ENCODE data around the gene HNMT. TPM values are rescaled to one million over a fixed set of nuclear protein-coding genes. Genes with fewer than 3 reads are reported as not detected.

The HNMT gene
- total and polyA plus RNA-seq, 9 donors, result 56.3 to 140 (median 76.5) TPM

DNA sequence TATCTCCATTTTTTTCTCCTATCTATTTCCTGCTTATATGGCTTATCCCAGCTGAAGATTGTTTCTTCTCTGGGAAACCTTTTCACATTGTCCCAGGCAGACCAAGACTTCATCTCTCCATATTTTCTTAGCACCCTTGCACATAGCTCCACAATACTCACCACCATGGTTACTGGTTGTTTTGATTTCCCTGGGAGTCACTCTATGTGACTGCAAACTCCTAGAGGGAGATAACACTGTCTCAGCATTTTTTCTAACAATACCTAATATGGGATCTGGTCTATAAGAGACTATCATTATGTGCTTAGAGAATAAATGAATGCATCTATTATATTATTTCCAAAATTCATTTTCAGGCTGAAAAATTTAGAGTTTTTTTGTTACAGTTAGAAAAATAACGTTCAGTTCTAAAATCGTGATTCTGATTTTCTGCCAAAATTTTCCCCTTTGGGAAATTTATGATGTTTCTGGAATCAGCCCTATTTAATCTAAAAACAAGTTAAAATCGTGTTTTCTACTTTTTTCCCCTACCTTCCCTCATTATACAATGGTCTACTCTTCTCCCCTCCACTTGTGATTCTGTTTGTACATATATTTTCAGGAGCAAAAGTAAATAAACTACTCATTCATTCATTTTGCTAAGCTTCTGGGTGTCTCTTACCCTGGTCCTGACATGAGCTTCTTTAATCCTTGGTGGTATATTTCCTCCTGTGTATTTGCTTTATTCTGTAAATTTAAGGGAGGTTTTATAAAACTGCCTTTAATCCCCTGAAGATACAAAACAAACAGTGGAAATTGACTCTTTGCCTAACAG lies 95.4 kb downstream of the HNMT start:
- intact Hi-C loops (cut with DNase I), result no loop called here
- Histone ChIP-seq H3K9me3 (no peaks in the 10 kb centered on the region), H3K4me1 (ENCODE audit: insufficient read depth) (peaks cover 2% of the 10 kb centered on the region), H3K36me3 (no peaks in the 10 kb centered on the region), H3K4me3 (no peak overlapping the region), H3K27ac (no peak overlapping the region), H3K27me3 (no peaks in the 10 kb centered on the region)
- DNase-seq, result no peak
- TF ChIP-seq POLR2A (IDR thresholded peaks at IDR 0.05) (no peak), EP300 (IDR thresholded peaks at IDR 0.05) (no peak)
- TF ChIP-seq, protein P1, sequence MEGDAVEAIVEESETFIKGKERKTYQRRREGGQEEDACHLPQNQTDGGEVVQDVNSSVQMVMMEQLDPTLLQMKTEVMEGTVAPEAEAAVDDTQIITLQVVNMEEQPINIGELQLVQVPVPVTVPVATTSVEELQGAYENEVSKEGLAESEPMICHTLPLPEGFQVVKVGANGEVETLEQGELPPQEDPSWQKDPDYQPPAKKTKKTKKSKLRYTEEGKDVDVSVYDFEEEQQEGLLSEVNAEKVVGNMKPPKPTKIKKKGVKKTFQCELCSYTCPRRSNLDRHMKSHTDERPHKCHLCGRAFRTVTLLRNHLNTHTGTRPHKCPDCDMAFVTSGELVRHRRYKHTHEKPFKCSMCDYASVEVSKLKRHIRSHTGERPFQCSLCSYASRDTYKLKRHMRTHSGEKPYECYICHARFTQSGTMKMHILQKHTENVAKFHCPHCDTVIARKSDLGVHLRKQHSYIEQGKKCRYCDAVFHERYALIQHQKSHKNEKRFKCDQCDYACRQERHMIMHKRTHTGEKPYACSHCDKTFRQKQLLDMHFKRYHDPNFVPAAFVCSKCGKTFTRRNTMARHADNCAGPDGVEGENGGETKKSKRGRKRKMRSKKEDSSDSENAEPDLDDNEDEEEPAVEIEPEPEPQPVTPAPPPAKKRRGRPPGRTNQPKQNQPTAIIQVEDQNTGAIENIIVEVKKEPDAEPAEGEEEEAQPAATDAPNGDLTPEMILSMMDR (IDR thresholded peaks at IDR 0.05), result no peak
- WGBS, 3 donors, result 18 to 23% (median 21%) methylated on average over 3 of the region's 3 CpGs

DNA sequence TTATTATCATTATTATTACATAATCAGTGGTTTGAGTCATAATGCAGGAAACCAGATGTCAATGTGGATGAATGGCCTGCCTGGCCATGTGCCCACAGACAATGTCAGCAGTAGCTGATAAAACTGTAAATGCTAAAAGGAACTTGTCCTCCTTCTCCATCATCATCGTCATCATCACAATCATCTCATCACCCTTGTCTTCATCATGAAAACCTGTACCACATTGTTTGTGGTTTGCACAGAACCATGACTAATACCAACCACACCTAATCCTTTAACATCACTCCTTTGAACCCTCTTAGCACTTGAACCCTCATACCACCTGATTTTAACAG lies 96.0 kb downstream of the HNMT start:
- Histone ChIP-seq H3K4me1 (ENCODE audit: insufficient read depth) (peaks cover 2% of the 10 kb centered on the region), H3K27ac (no peak overlapping the region), H3K9me3 (no peaks in the 10 kb centered on the region), H3K27me3 (no peaks in the 10 kb centered on the region), H3K36me3 (no peaks in the 10 kb centered on the region), H3K4me3 (no peak overlapping the region)
- peak; percentile 27 to 79 (median 57) for DNase-seq
- intact Hi-C loops (cut with DNase I), result no loop called here
- no peak for TF ChIP-seq EP300 (IDR thresholded peaks at IDR 0.05)
- TF ChIP-seq, protein P1 (IDR thresholded peaks at IDR 0.05), result no peak
- no peak for TF ChIP-seq POLR2A (IDR thresholded peaks at IDR 0.05)
- 28 to 56% (median 39%) methylated on average over 1 of the region's 1 CpG for WGBS, 3 donors

DNA sequence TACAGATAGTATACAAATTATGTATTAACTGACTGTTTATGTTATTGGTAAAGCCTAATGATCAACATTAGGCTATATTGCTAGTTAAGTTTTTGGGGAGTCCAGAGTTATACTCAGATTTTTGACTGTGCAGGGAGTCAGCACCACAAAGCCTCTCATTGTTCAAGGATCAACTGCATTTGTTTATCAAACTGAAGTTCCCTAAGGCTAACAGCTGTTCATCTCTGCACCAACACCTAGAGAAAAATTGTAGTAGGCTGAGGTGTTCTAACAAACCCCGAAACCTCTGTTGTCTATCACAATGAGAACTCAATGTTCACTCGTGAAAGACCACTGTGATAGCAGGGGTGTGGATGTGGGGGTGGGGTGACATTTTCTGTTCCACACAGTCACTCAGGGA lies 97.7 kb downstream of the HNMT start:
- no peak for DNase-seq
- TF ChIP-seq, protein P1 (IDR thresholded peaks at IDR 0.05), result no peak
- TF ChIP-seq EP300 (IDR thresholded peaks at IDR 0.05), result no peak
- TF ChIP-seq POLR2A (IDR thresholded peaks at IDR 0.05), result no peak
- Histone ChIP-seq H3K4me1 (ENCODE audit: insufficient read depth) (peaks cover 2% of the 10 kb centered on the region), H3K9me3 (no peaks in the 10 kb centered on the region), H3K4me3 (no peak overlapping the region), H3K36me3 (no peaks in the 10 kb centered on the region), H3K27me3 (no peaks in the 10 kb centered on the region), H3K27ac (no peak overlapping the region)
- WGBS, 3 donors, result 93 to 100% (median 93%) methylated on average over 2 of the region's 2 CpGs
- intact Hi-C loops (cut with DNase I), result no loop called here

DNA sequence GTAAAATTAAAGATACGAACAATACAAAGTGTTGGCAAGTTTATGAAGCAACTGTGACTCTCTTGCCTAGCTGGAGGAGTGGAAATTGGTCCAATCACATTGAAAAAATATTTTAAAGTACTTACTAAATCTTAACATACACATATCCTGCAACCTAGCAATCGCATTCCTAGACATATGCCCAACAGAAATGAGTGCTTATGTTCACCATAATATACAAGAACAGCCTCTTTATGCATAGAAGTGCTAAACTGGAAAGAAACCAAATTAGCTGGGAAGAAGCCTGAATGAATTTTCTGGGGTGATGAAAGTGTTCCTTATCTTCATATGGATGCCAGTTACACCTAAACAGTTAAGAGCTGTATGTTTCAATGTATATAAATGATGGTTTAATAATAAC lies 98.9 kb downstream of the HNMT start:
- no peak for DNase-seq
- H3K4me1 ChIP-seq (ENCODE audit: insufficient read depth), result peaks cover 2% of the 10 kb centered on the region
- H3K9me3 ChIP-seq, result no peaks in the 10 kb centered on the region
- H3K36me3 ChIP-seq, result no peaks in the 10 kb centered on the region
- TF ChIP-seq POLR2A (IDR thresholded peaks at IDR 0.05), result no peak
- TF ChIP-seq EP300 (IDR thresholded peaks at IDR 0.05), result no peak
- TF ChIP-seq, protein P1 (IDR thresholded peaks at IDR 0.05), result no peak
- H3K27me3 ChIP-seq, result no peaks in the 10 kb centered on the region
- 96 to 99% (median 97%) methylated on average over 2 of the region's 2 CpGs for WGBS, 3 donors
- intact Hi-C loops (cut with DNase I), result no loop called here
- H3K27ac ChIP-seq, result no peak overlapping the region
- no peak overlapping the region for H3K4me3 ChIP-seq

All from ovary (tissue), 9 donors.